Testis (tissue), 3 donors: ENCODE results near the gene FAM221B. TPM values are rescaled to one million over a fixed set of nuclear protein-coding genes. Genes with fewer than 3 reads are reported as not detected.

Experiments used
- DNase-seq: peaks from one replicate; pipeline ENCODE4 v3.0.0-alpha.2; 2019
- H3K27ac ChIP-seq, 2 donors: fragments of 200-600 bp; sonication (generic); one replicate each; pipeline ENCODE4 v1.5.1; 2019
- H3K27me3 ChIP-seq: fragments of 200-600 bp; sonication (generic); one replicate; pipeline ENCODE4 v1.5.1; 2019
- H3K36me3 ChIP-seq: fragments of 200-600 bp; sonication (generic); one replicate; pipeline ENCODE4 v1.5.1; 2017; ENCODE audit warnings: low read depth; ENCODE audit errors: missing control alignments
- H3K4me1 ChIP-seq: fragments of 200-600 bp; sonication (generic); one replicate; pipeline ENCODE4 v1.5.1; 2019
- H3K4me3 ChIP-seq, 2 donors: fragments of 200-600 bp; sonication (generic); one replicate each; pipeline ENCODE4 v1.5.1; 2017 to 2019
- H3K9me3 ChIP-seq: fragments of 200-600 bp; sonication (generic); one replicate; pipeline ENCODE4 v1.5.1; 2017
- POLR2A ChIP-seq: fragments of 450-650 bp; IDR thresholded peaks from one replicate; pipeline ENCODE4 v1.6.1; 2017; ENCODE audit warnings: antibody characterized with exemption, mild to moderate bottlenecking, moderate library complexity
- WGBS, 2 donors: methylation state at CpG; one replicate each; pipeline ENCODE4 v1.1.5; 2018; 5-methylcytosine and 5-hydroxymethylcytosine counted together
- intact Hi-C: fragments of 100-400 bp; cut with DNase I; formaldehyde crosslinking; loops from one replicate; pipeline ENCODE4 v1.15.1; 2023; ENCODE audit warnings: low total_unique reads
- polyA plus RNA-seq: library from polyadenylated mRNA; stranded (reverse); fragments of 350-450 nt; fragmentation: Illumina TruSeq; extraction: RNeasy Lipid Tissue Mini Kit (QIAGEN cat#74804); gene quantifications from one replicate; pipeline ENCODE4 v1.2.3, GENCODE V29; 2014; ENCODE audit warnings: low read depth, low replicate concordance; ENCODE audit not compliant: insufficient read depth
- total RNA-seq, 2 donors: library from RNA; depleted of rRNA; stranded (reverse); fragments of >200 nt; gene quantifications; one replicate each; pipeline ENCODE4 v1.2.3, GENCODE V29; 2016
- TF ChIP-seq, protein P1 (sequence below), 3 experiments: fragments of 450-650 bp in 2 of 3; fragments of 200-600 bp in 1 of 3; sonication (generic) in 1 of 3; IDR thresholded peaks; one replicate each; pipeline ENCODE4 v1.5.1; 2016 to 2019; ENCODE audit warnings: antibody characterized with exemption in 3 of 3, mild to moderate bottlenecking in 2 of 3, moderate library complexity in 1 of 3

The FAM221B gene
- total and polyA plus RNA-seq, 3 donors from 2014 or later = 4.2 to 17.1 (median 7.2) TPM

DNA sequence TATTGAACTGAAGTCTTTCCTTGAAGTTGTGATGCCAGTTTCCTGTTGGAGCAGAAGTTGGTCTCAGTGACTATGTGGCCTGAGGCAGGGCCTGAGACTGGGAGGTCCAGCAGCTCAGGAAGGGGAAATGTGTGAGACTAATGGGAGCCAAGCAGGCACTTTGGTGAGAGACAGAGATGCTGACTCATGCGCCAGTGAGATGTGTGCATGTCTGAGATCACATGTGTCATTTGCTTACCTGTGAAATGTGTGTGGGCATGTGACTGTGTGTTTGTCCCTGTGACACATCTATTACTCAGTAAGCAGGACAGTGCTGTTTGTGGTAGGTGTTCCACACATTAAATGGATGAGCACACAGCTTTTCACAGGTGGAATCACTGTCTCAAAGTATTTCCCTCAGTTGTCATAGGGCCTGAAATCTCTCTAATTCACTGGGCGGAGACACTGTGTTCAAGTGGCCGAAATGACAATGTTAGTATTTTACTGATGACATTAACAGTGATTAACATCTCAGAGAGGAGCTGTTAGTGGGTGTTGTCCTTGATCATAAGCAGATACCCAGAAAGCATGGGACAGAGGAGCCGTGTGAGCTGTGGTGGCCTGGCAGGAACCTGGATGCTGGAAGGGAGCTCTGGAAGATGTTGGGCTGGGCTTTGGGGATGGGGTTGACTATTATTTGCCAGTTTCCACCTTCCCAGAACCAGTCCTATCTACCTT, 29.7 kb downstream of the FAM221B start:
- Histone ChIP-seq H3K27me3 (no peaks in the 10 kb centered on the region), H3K27ac (no peak overlapping the region), H3K4me3 (no peak overlapping the region), H3K9me3 (no peaks in the 10 kb centered on the region), H3K36me3 (no peaks in the 10 kb centered on the region), H3K4me1 (no peaks in the 10 kb centered on the region)
- TF ChIP-seq, protein P1, sequence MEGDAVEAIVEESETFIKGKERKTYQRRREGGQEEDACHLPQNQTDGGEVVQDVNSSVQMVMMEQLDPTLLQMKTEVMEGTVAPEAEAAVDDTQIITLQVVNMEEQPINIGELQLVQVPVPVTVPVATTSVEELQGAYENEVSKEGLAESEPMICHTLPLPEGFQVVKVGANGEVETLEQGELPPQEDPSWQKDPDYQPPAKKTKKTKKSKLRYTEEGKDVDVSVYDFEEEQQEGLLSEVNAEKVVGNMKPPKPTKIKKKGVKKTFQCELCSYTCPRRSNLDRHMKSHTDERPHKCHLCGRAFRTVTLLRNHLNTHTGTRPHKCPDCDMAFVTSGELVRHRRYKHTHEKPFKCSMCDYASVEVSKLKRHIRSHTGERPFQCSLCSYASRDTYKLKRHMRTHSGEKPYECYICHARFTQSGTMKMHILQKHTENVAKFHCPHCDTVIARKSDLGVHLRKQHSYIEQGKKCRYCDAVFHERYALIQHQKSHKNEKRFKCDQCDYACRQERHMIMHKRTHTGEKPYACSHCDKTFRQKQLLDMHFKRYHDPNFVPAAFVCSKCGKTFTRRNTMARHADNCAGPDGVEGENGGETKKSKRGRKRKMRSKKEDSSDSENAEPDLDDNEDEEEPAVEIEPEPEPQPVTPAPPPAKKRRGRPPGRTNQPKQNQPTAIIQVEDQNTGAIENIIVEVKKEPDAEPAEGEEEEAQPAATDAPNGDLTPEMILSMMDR (IDR thresholded peaks at IDR 0.05) = no peak
- no peak for TF ChIP-seq POLR2A
- WGBS, 2 donors = 88 to 95% methylated on average over 3 to 4 of the region's 4 CpGs
- intact Hi-C loops = no loop called here
- no peak for DNase-seq

DNA sequence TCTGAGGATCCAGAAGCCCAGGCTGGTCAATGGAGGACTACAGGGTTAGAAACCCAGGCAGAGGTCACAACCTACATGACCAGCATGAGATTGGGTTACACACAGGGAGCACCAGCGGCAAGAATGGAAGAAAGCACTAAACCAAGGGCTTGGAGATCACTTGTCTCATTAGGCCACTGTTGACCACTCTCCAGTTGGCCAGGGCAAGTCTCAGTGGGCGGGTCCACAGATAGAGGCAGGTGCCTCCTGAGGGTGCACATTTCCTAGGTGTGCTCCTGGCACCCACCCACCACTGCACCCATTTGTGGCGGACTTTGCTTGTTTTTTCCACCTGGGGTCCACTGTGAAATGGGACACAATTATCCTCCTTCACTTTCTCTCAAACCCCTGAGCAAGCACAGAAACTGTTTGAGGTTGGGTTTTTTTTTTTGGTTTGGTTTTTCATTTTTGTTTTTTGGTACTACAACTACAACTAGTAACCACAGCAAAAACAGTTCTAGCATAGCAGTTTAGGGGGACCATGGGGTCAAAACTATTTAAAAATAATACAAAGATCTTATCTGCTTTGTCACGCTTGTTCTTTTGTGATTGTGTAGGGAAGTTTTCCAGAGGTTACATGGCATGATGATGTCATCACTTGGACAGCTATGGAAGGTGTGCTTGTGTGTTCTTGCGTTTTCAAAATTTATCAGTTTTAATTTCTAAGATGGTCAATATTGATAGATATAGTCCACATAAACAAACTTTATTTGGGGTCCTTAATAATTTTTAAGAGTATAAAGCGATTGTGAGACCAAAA, 31.0 kb downstream of the FAM221B start:
- peaks cover 4% of the 10 kb centered on the region for H3K4me1 ChIP-seq
- H3K27me3 ChIP-seq = no peaks in the 10 kb centered on the region
- no peak for DNase-seq
- no peak for TF ChIP-seq POLR2A
- TF ChIP-seq, protein P1 (IDR thresholded peaks at IDR 0.05) = no peak
- no peak overlapping the region for H3K4me3 ChIP-seq
- no peaks in the 10 kb centered on the region for H3K9me3 ChIP-seq
- intact Hi-C loops = no loop called here
- no peak overlapping the region for H3K27ac ChIP-seq
- no peaks in the 10 kb centered on the region for H3K36me3 ChIP-seq
- 89 to 92% methylated on average over 6 of the region's 6 CpGs for WGBS, 2 donors

DNA sequence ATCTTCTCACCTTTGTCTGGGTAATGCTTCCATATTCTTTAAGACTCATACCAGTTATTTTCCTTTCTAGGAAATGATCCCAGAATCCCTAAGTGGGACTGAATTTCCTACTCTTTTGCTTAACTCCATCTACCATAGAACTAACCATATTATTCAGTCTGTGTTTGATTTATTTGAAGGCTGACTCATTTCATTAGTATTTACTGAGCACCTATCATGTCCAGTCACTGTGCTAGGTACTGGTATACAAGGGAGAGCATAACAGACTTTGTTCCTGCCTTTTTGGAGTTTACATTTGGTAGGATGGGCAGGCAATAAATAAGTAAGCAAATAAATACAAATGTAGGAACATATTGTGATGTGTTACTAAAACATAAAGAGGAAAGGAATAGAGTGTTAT, 32.8 kb downstream of the FAM221B start:
- no peak for TF ChIP-seq POLR2A
- TF ChIP-seq, protein P1 (IDR thresholded peaks at IDR 0.05) = no peak
- no peak for DNase-seq
- no peaks in the 10 kb centered on the region for H3K27me3 ChIP-seq
- peaks cover 16% of the 10 kb centered on the region for H3K4me1 ChIP-seq
- intact Hi-C loops = no loop called here
- no peaks in the 10 kb centered on the region for H3K9me3 ChIP-seq
- H3K4me3 ChIP-seq = no peak overlapping the region
- H3K36me3 ChIP-seq = no peaks in the 10 kb centered on the region
- no peak overlapping the region for H3K27ac ChIP-seq

DNA sequence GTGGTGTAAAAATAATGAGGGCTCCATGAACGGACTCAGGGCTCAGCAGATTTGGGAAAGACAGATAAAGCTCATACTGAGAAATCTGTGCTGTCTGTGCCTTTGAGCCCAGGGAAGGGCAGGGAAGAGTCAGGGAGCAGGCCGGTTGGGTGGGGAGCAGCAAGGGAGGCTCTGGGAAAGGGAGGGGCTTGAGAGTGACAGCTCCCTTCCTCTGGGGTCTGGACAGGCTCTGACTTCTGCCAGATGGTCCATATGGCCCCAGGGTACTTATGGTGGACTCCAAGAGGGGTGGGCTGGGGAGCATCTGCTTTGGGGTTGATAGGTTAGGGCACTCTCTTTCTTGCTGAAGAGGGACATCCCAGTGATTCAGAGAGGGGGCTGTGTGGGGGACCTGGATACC, 35.1 kb downstream of the FAM221B start:
- intact Hi-C loops = no loop called here
- Histone ChIP-seq H3K27ac (no peak overlapping the region), H3K4me1 (peaks cover 26% of the 10 kb centered on the region), H3K36me3 (no peaks in the 10 kb centered on the region), H3K9me3 (no peaks in the 10 kb centered on the region), H3K4me3 (no peak overlapping the region), H3K27me3 (no peaks in the 10 kb centered on the region)
- TF ChIP-seq, protein P1 (IDR thresholded peaks at IDR 0.05) = no peak
- no peak for TF ChIP-seq POLR2A
- DNase-seq = no peak
- WGBS, 2 donors = 54% methylated on average over 2 of the region's 2 CpGs
